ENCODE results near the gene PNMT. TPM values are rescaled to one million over a fixed set of nuclear protein-coding genes. Genes with fewer than 3 reads are reported as not detected.

The PNMT gene
- total and polyA plus RNA-seq, 2 of the 13 experiments (the other 11 are each of a cell fraction or from before 2014, with no cell fraction given): 0.25 TPM; not detected in 1

DNA sequence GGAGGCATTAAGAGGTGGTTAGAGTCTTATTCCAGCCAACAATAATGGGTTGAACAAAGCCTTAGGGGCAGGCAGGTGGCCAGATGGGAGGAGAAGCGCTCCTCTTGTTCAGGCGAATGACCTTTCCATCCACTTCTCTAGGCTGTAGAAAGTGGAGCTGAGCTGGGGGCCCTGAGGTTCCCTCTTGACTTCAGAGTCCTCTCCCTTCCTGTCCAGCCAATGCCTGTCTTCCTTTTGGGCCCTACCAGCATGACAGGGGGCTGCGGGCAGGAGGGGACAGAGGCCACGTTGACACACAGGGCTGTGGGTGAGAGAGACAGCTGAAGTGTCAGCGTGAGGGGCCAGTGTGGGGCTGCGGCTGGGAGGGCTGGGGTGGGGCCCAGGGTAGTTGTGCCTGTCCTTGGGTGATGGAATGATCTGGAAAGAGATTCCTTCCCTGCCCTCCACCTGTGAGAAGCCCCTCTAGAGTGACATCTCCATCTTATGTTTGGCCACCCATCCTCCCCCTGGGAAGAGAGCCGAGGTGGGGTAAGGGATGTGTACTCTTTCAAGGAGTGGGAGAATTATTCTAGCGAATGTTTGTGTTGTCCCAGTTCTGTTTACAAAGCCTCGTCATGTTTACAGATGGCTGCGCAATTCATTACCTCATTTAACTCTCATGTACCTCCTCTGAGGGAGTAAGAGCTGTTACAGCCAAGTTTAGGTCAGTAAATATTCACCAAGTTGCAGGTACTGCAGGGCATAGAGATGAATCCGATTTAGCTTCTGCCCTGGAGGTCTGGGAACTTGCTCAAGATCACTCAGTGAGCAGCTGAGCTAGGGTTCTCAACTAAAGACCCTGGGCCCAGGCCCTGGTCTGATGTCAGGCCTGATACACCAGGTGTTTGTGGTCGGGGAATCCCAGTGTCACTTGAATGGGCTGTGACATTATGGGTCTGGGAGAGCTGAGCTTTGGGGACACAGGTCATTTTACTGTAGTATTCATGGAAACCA, 34.9 kb downstream of the PNMT start (continued):
- TF ChIP-seq, protein P1, sequence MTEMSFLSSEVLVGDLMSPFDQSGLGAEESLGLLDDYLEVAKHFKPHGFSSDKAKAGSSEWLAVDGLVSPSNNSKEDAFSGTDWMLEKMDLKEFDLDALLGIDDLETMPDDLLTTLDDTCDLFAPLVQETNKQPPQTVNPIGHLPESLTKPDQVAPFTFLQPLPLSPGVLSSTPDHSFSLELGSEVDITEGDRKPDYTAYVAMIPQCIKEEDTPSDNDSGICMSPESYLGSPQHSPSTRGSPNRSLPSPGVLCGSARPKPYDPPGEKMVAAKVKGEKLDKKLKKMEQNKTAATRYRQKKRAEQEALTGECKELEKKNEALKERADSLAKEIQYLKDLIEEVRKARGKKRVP (CRISPR knock-in tag; IDR thresholded peaks at IDR 0.05): peak in 1 of 2 experiments; percentile 92; a peak in 2 of 4 replicates
- TF ChIP-seq ZC3H13 (CRISPR knock-in tag; IDR thresholded peaks at IDR 0.05): no peak
- no peak for TF ChIP-seq SIX1 (CRISPR knock-in tag; IDR thresholded peaks at IDR 0.05; ENCODE audit: borderline replicate concordance)
- TF ChIP-seq ZNF768 (CRISPR knock-in tag; IDR thresholded peaks at IDR 0.05): no peak
- TF ChIP-seq ZNF891 (CRISPR knock-in tag; IDR thresholded peaks at IDR 0.05): no peak
- TF ChIP-seq FOXM1 (CRISPR knock-in tag; IDR thresholded peaks at IDR 0.05): no peak
- no peak for TF ChIP-seq MAFK (conservative IDR thresholded peaks at IDR 0.05 in 1 of 2, IDR thresholded peaks at IDR 0.05 in 1 of 2; ENCODE audit: low read length in 2 of 2)
- no peak for TF ChIP-seq ZNF143 (CRISPR knock-in tag; IDR thresholded peaks at IDR 0.05)
- peak; percentile 63 for TF ChIP-seq HMG20A (CRISPR knock-in tag; IDR thresholded peaks at IDR 0.05; ENCODE audit: borderline replicate concordance)
- no peak for TF ChIP-seq ADNP (CRISPR knock-in tag; IDR thresholded peaks at IDR 0.05)
- no peak for TF ChIP-seq PRPF4 (IDR thresholded peaks at IDR 0.05; ENCODE audit: low read depth, low read length, poor library complexity, severe bottlenecking)
- TF ChIP-seq ZNF746 (CRISPR knock-in tag; IDR thresholded peaks at IDR 0.05): peak; percentile 89
- TF ChIP-seq, protein P2, sequence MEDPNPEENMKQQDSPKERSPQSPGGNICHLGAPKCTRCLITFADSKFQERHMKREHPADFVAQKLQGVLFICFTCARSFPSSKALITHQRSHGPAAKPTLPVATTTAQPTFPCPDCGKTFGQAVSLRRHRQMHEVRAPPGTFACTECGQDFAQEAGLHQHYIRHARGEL (CRISPR knock-in tag; IDR thresholded peaks at IDR 0.05): no peak
- no peak for TF ChIP-seq ZBTB40 (IDR thresholded peaks at IDR 0.05)
- peak; percentile 66; the same call in 1 of the 2 replicates for TF ChIP-seq ZBTB40 (CRISPR knock-in tag; IDR thresholded peaks at IDR 0.05)
- TF ChIP-seq ZBTB38 (CRISPR knock-in tag; IDR thresholded peaks at IDR 0.05): peak; percentile 66; the same call in 1 of the 2 replicates
- TF ChIP-seq CTCF (CRISPR knock-in tag; IDR thresholded peaks at IDR 0.05): peak; percentile 44
